ENCODE data around the gene PTPDC1. TPM values are rescaled to one million over a fixed set of nuclear protein-coding genes. Genes with fewer than 3 reads are reported as not detected.
"Not testable (repeated sequence)": the region's sequence is repeated elsewhere in the genome, so short reads cannot be mapped to it uniquely, and the experiment has no call there.

PTPDC1 gene
- total RNA-seq, 1 donor, result 7.8 TPM

GRCh38 chr9:94108584-94108983 is 24.3 kb downstream of the PTPDC1 start:
- no peak overlapping the region for H3K4me3 ChIP-seq (ENCODE audit: low read depth, low read length)
- TF ChIP-seq CTCF (IDR thresholded peaks at IDR 0.05; ENCODE audit: insufficient read depth, low read depth, low read length), result no peak
- DNase-seq (ENCODE audit: low read depth), result peak; percentile 39

GRCh38 chr9:94110821-94111252 is 26.6 kb downstream of the PTPDC1 start:
- peak; percentile 93 for DNase-seq (ENCODE audit: low read depth)
- TF ChIP-seq CTCF (IDR thresholded peaks at IDR 0.05; ENCODE audit: insufficient read depth, low read depth, low read length), result no peak
- H3K4me3 ChIP-seq (ENCODE audit: low read depth, low read length), result no peak overlapping the region

GRCh38 chr9:94111446-94111845 is 27.2 kb downstream of the PTPDC1 start:
- no peak overlapping the region for H3K4me3 ChIP-seq (ENCODE audit: low read depth, low read length)
- TF ChIP-seq CTCF (IDR thresholded peaks at IDR 0.05; ENCODE audit: insufficient read depth, low read depth, low read length), result no peak
- peak; percentile 29 for DNase-seq (ENCODE audit: low read depth)

- DNase-seq (ENCODE audit: low read depth), result peak; percentile 54
- H3K4me3 ChIP-seq (ENCODE audit: low read depth, low read length), result no peak overlapping the region
- TF ChIP-seq CTCF (IDR thresholded peaks at IDR 0.05; ENCODE audit: insufficient read depth, low read depth, low read length), result no peak
These were observed 28.6 kb downstream of the PTPDC1 start for GRCh38 chr9:94112716-94113465.

- not testable (repeated sequence) for H3K4me3 ChIP-seq (ENCODE audit: low read depth, low read length); DNase-seq (ENCODE audit: low read depth)
These were observed 35.8 kb downstream of the PTPDC1 start for GRCh38 chr9:94120088-94120487.

GRCh38 chr9:94120854-94121376 is 36.7 kb downstream of the PTPDC1 start:
- no peak for TF ChIP-seq CTCF (IDR thresholded peaks at IDR 0.05; ENCODE audit: insufficient read depth, low read depth, low read length)
- DNase-seq (ENCODE audit: low read depth), result no peak
- H3K4me3 ChIP-seq (ENCODE audit: low read depth, low read length), result no peak overlapping the region

GRCh38 chr9:94126844-94127243 is 42.6 kb downstream of the PTPDC1 start:
- no peak overlapping the region for H3K4me3 ChIP-seq (ENCODE audit: low read depth, low read length)
- DNase-seq (ENCODE audit: low read depth), result no peak
- TF ChIP-seq CTCF (IDR thresholded peaks at IDR 0.05; ENCODE audit: insufficient read depth, low read depth, low read length), result no peak

Measured in fibroblast of villous mesenchyme (primary cell).